ENCODE results near the gene CDH26. TPM values are rescaled to one million over a fixed set of nuclear protein-coding genes. Genes with fewer than 3 reads are reported as not detected.

Gene CDH26
- total RNA-seq, 1 experiment from 2014 or later, result 1.0 TPM

DNA sequence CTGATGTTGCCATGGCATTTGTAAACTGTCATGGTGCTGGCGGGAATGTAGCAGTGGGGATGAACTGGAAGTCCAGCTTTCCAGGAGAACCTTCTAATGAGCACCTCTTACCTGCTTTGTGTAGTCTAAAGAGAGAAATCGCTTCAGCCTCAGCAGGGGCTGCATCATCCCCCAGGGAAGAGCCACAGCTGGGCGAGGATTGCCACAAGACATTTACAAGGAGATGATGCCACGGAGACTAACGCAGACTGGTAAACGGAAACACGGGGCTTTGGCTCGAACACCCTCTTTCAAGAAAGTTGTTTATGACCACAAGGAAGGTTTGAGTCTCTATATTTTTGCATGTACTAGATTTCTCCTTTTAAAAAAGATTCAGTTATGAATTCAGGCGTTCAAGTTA is 72.9 kb downstream of the CDH26 start (continued):
- no peak for TF ChIP-seq ESRRA (CRISPR knock-in tag; IDR thresholded peaks at IDR 0.05; ENCODE audit: borderline replicate concordance)

DNA sequence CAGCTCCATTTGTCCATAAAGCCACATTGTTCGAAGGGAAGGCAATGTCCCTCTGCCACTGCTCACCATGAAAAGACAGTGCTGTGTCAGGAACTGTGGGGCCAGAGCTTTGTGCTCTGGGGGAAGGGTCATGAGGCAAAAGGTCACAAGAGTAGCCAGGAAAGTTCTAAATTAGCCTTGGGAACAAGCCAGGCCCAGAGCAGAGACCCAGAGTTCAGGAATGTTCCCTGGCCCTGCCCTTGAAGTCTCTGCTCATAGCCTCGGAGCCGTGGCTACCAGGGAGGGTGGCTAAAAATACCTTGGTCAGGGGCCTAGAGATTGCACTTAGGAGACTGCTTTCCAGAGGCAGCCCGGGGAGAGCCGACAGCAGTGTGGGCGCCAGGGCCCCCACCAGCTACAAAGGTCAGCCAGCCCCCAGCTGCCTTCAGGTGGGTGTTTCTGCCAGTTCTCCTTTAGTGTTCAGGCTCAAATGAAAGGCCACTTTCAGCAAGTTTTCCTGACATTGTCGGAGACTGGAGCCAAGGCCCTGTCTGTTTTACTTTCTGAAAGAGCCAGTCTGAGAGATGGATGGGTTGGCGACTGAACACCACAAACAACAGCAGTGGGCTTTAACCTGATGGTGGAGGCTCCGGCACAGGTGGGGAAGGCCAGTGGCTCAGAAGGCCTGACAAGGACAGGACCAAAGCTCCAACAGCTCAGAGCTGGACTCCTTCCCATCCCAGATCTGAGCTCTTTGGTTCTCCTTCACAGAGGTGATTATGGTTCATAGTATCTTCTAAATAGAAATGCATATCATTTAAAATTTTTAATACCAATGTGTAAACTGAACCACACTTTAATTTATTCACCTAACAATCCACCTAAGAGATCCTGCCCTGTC is 76.2 kb downstream of the CDH26 start:
- Mint-ChIP-seq H3K27me3 (ENCODE audit: low read depth) (peaks cover 27% of the 10 kb centered on the region), H3K36me3 (peaks cover 14% of the 10 kb centered on the region; the same call in 1 of the 2 replicates), H3K4me1 (peaks cover 5% of the 10 kb centered on the region), H3K4me3 (no peak overlapping the region), H3K9me3 (peaks cover 37% of the 10 kb centered on the region), H3K27ac (no peak overlapping the region)
- ATAC-seq (no peak), DNase-seq (ENCODE audit: low spot score) (no peak)
- no peak for TF ChIP-seq E2F5 (CRISPR knock-in tag; IDR thresholded peaks at IDR 0.05)
- TF ChIP-seq, protein P1, sequence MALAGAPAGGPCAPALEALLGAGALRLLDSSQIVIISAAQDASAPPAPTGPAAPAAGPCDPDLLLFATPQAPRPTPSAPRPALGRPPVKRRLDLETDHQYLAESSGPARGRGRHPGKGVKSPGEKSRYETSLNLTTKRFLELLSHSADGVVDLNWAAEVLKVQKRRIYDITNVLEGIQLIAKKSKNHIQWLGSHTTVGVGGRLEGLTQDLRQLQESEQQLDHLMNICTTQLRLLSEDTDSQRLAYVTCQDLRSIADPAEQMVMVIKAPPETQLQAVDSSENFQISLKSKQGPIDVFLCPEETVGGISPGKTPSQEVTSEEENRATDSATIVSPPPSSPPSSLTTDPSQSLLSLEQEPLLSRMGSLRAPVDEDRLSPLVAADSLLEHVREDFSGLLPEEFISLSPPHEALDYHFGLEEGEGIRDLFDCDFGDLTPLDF (CRISPR knock-in tag; IDR thresholded peaks at IDR 0.05), result no peak
- TF ChIP-seq NR2C2 (CRISPR knock-in tag; IDR thresholded peaks at IDR 0.05), result no peak
- TF ChIP-seq, protein P2, sequence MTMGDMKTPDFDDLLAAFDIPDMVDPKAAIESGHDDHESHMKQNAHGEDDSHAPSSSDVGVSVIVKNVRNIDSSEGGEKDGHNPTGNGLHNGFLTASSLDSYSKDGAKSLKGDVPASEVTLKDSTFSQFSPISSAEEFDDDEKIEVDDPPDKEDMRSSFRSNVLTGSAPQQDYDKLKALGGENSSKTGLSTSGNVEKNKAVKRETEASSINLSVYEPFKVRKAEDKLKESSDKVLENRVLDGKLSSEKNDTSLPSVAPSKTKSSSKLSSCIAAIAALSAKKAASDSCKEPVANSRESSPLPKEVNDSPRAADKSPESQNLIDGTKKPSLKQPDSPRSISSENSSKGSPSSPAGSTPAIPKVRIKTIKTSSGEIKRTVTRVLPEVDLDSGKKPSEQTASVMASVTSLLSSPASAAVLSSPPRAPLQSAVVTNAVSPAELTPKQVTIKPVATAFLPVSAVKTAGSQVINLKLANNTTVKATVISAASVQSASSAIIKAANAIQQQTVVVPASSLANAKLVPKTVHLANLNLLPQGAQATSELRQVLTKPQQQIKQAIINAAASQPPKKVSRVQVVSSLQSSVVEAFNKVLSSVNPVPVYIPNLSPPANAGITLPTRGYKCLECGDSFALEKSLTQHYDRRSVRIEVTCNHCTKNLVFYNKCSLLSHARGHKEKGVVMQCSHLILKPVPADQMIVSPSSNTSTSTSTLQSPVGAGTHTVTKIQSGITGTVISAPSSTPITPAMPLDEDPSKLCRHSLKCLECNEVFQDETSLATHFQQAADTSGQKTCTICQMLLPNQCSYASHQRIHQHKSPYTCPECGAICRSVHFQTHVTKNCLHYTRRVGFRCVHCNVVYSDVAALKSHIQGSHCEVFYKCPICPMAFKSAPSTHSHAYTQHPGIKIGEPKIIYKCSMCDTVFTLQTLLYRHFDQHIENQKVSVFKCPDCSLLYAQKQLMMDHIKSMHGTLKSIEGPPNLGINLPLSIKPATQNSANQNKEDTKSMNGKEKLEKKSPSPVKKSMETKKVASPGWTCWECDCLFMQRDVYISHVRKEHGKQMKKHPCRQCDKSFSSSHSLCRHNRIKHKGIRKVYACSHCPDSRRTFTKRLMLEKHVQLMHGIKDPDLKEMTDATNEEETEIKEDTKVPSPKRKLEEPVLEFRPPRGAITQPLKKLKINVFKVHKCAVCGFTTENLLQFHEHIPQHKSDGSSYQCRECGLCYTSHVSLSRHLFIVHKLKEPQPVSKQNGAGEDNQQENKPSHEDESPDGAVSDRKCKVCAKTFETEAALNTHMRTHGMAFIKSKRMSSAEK (CRISPR knock-in tag; IDR thresholded peaks at IDR 0.05; ENCODE audit: borderline replicate concordance), result no peak
- CTCF ChIA-PET, result interaction anchor here (2.3 kb wide), 1 partner anchor 25 kb away, joined by 7 read pairs; no protein-coding TSS in a partner anchor
- POLR2A ChIA-PET, result no interaction called here

DNA sequence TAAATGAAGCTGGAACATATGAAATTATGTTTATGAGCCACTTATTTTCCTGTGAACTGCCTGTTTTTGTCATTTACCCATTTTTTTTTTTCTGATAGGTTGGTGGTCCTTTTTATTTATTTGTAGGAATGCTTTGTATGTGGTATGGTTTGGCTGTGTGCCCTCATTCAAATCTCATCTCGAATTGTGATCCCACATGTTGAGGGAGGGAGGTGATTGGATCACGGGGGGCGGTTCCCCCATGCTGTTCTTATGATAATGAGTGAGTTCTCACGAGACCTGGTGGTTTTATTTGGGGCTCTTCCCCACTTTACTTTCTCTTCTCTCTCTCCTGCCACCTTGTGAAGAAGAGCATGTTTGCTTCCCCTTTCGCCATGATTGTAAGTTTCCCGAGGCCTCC is 77.3 kb downstream of the CDH26 start:
- peaks cover 15% of the 10 kb centered on the region for H3K4me1 Mint-ChIP-seq
- H3K36me3 Mint-ChIP-seq, result peaks cover 14% of the 10 kb centered on the region; the same call in 1 of the 2 replicates
- no peak overlapping the region for H3K27ac Mint-ChIP-seq
- H3K4me3 Mint-ChIP-seq, result no peak overlapping the region
- peaks cover 37% of the 10 kb centered on the region for H3K9me3 Mint-ChIP-seq
- DNase-seq (ENCODE audit: low spot score) (no peak), ATAC-seq (no peak)
- CTCF ChIA-PET, result interaction anchor here (0.6 to 1.9 kb wide), 2 partner anchors 101 to 419 kb away, joined by 5 to 6 read pairs; partner anchors contain the start of gene SYCP2
- POLR2A ChIA-PET, result interaction anchor here (0.7 kb wide), 1 partner anchor 38 kb away, joined by 7 read pairs; no protein-coding TSS in a partner anchor
- H3K27me3 Mint-ChIP-seq (ENCODE audit: low read depth), result peaks cover 34% of the 10 kb centered on the region
- TF ChIP-seq AR (CRISPR knock-in tag; IDR thresholded peaks at IDR 0.05) (no peak), ZNF416 (CRISPR knock-in tag; IDR thresholded peaks at IDR 0.05) (no peak), MLX (CRISPR knock-in tag; IDR thresholded peaks at IDR 0.05) (no peak), CBFB (CRISPR knock-in tag; IDR thresholded peaks at IDR 0.05; ENCODE audit: low read depth) (no peak), USF1 (CRISPR knock-in tag; IDR thresholded peaks at IDR 0.05) (no peak), ZNF317 (CRISPR knock-in tag; IDR thresholded peaks at IDR 0.05; ENCODE audit: borderline replicate concordance, low read depth) (no peak), ZNF425 (CRISPR knock-in tag; conservative IDR thresholded peaks at IDR 0.05) (no peak), ATF1 (CRISPR knock-in tag; IDR thresholded peaks at IDR 0.05) (no peak), GTF2I (CRISPR knock-in tag; conservative IDR thresholded peaks at IDR 0.05) (no peak), ZBTB21 (CRISPR knock-in tag; IDR thresholded peaks at IDR 0.05; ENCODE audit: borderline replicate concordance) (no peak)
- TF ChIP-seq, protein P3, sequence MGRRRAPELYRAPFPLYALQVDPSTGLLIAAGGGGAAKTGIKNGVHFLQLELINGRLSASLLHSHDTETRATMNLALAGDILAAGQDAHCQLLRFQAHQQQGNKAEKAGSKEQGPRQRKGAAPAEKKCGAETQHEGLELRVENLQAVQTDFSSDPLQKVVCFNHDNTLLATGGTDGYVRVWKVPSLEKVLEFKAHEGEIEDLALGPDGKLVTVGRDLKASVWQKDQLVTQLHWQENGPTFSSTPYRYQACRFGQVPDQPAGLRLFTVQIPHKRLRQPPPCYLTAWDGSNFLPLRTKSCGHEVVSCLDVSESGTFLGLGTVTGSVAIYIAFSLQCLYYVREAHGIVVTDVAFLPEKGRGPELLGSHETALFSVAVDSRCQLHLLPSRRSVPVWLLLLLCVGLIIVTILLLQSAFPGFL (CRISPR knock-in tag; IDR thresholded peaks at IDR 0.05; ENCODE audit: borderline replicate concordance), result no peak

Data from WTC11 (cell line).